GM18870 (cell line): ENCODE data around the gene SLC19A3.
"Not testable (repeated sequence)": the region's sequence is repeated elsewhere in the genome, so short reads cannot be mapped to it uniquely, and the experiment has no call there.

Experiments
- ATAC-seq: cut with Tn5 transposase; IDR thresholded peaks from one replicate; pipeline ENCODE4 v1.9.1; 2021; ENCODE audit warnings: moderate library complexity; ENCODE audit not compliant: unreplicated experiment

The SLC19A3 gene

GRCh38 chr2:227703961-227704360 is 13.9 kb downstream of the SLC19A3 start:
- no peak for ATAC-seq

- no peak for ATAC-seq
Measured at GRCh38 chr2:227703280-227703732, 14.5 kb downstream of the SLC19A3 start.

- ATAC-seq, result no peak
Measured at GRCh38 chr2:227701556-227701955, 16.3 kb downstream of the SLC19A3 start.

GRCh38 chr2:227696990-227697679 is 20.7 kb downstream of the SLC19A3 start:
- ATAC-seq, result no peak

- ATAC-seq, result no peak
Measured at GRCh38 chr2:227687189-227687588, 30.6 kb downstream of the SLC19A3 start.

- ATAC-seq, result no peak
Measured at GRCh38 chr2:227684258-227684657, 33.6 kb downstream of the SLC19A3 start.

GRCh38 chr2:227677928-227678327 is 39.9 kb downstream of the SLC19A3 start:
- no peak for ATAC-seq

- ATAC-seq, result no peak
Measured at GRCh38 chr2:227674485-227674884, 43.3 kb downstream of the SLC19A3 start.

- ATAC-seq, result not testable (repeated sequence)
Measured at GRCh38 chr2:227673620-227674019, 44.2 kb downstream of the SLC19A3 start.

GRCh38 chr2:227671170-227671905 is 46.5 kb downstream of the SLC19A3 start:
- ATAC-seq, result no peak

- not testable (repeated sequence) for ATAC-seq
Measured at GRCh38 chr2:227666631-227667170, 51.1 kb downstream of the SLC19A3 start, which contains the start of gene SCYGR5. TSS of gene SCYGR5 (plus strand) at chr2:227666804. CDS start at chr2:227666804, 0 bp downstream.

- no peak for ATAC-seq
Measured at GRCh38 chr2:227665189-227665940, 52.5 kb downstream of the SLC19A3 start.

- ATAC-seq, result no peak
Measured at GRCh38 chr2:227661827-227662226, 56.0 kb downstream of the SLC19A3 start.

- ATAC-seq, result no peak
Measured at GRCh38 chr2:227661025-227661649, 56.7 kb downstream of the SLC19A3 start.

- ATAC-seq, result no peak
Measured at GRCh38 chr2:227657199-227657845, 60.5 kb downstream of the SLC19A3 start.

- ATAC-seq, result no peak
Measured at GRCh38 chr2:227655454-227655853, 62.4 kb downstream of the SLC19A3 start.

- no peak for ATAC-seq
Measured at GRCh38 chr2:227654426-227654825, 63.4 kb downstream of the SLC19A3 start.

- no peak for ATAC-seq
Measured at GRCh38 chr2:227653419-227653818, 64.4 kb downstream of the SLC19A3 start.

- ATAC-seq, result no peak
Measured at GRCh38 chr2:227643990-227644551, 73.8 kb downstream of the SLC19A3 start.

- no peak for ATAC-seq
Measured at GRCh38 chr2:227642656-227643055, 75.2 kb downstream of the SLC19A3 start.
